K562 (cell line): Measurements from ENCODE around the gene ADAMTS7. TPM values are rescaled to one million over a fixed set of nuclear protein-coding genes. Genes with fewer than 3 reads are reported as not detected.

Experiments
- ATAC-seq: fragments of 200-7000 bp; cut with Tn5 transposase; 3 replicates; pipeline ENCODE4 v1.9.1; 2020; ENCODE audit warnings: moderate library complexity
- BruUV-seq: library from RNA; stranded (reverse); fragments of 400-500 nt; replicated peaks from 2 replicates; lab custom pipeline; 2021; lab: Mats Ljungman, UMichigan
- CTCF ChIA-PET: fragments of 300-600 bp; formaldehyde crosslinking; extraction: SDS; loops from one replicate; lab custom pipeline; 2021; ENCODE audit warnings: low intra/inter-chr PET ratio; lab: Yijun Ruan, JAX
- POLR2A ChIA-PET: fragments of 300-600, 350-650 bp; sonication (Branson Sonifier 250); formaldehyde crosslinking; extraction: SDS; loops from one replicate; lab custom pipeline; 2021; ENCODE audit warnings: antibody characterized with exemption, inconsistent platforms; lab: Yijun Ruan, JAX
- DNase-seq, 4 experiments: peaks; one replicate each; pipeline versions ENCODE4 v3.0.0 to v3.0.0-alpha.2; 2011 to 2018; ENCODE audit warnings: low spot score in 3 of 4, mixed read lengths in 3 of 4; ENCODE audit errors: extremely low read depth in 1 of 4
- FAIRE-seq: peaks from 2 replicates; lab custom pipeline; 2011; peaks lifted over from hg19 to GRCh38; lab: Jason Lieb, UNC
- H2AFZ ChIP-seq: 2 replicates; pipeline ENCODE4 v1.6.0; 2011; ENCODE audit warnings: low read depth, low read length, control low read depth, inconsistent platforms
- H3K27ac ChIP-seq: fragments of 200-600 bp; 3 replicates; pipeline ENCODE4 v1.8.0; 2011; ENCODE audit warnings: low read depth, mild to moderate bottlenecking, control low read depth, inconsistent platforms, low read length, moderate library complexity, mixed read lengths; ENCODE audit errors: extremely low read depth
- H3K27me3 ChIP-seq, 2 experiments: fragments of 300-600 bp in 1 of 2; 2 replicates in 1 of 2; 3 replicates in 1 of 2; pipeline versions ENCODE4 v1.6.0 to v1.8.0; 2011; ENCODE audit warnings: inconsistent platforms in 2 of 2, low read length in 2 of 2, mild to moderate bottlenecking in 1 of 2, mixed read lengths in 1 of 2, moderate library complexity in 1 of 2; ENCODE audit not compliant: control insufficient read depth in 2 of 2, insufficient read depth in 2 of 2
- H3K36me3 ChIP-seq: fragments of 300-600 bp; 3 replicates; pipeline ENCODE4 v1.8.0; 2011; ENCODE audit warnings: mild to moderate bottlenecking, low read length, inconsistent platforms; ENCODE audit not compliant: control insufficient read depth, insufficient read depth
- H3K4me1 ChIP-seq, 2 experiments: fragments of 200-600 bp in 1 of 2; replicated peaks in 1 of 2; 2 replicates in 1 of 2; 3 replicates in 1 of 2; pipeline versions ENCODE4 v1.5.1 to v1.8.0; 2011; ENCODE audit warnings: inconsistent platforms in 2 of 2, low read length in 2 of 2, mild to moderate bottlenecking in 1 of 2, mixed read lengths in 1 of 2, moderate library complexity in 1 of 2; ENCODE audit not compliant: control insufficient read depth in 2 of 2, insufficient read depth in 2 of 2
- H3K4me2 ChIP-seq: 2 replicates; pipeline ENCODE4 v1.6.1; 2011; ENCODE audit warnings: low read length, control low read depth, inconsistent platforms, mixed read lengths; ENCODE audit not compliant: insufficient read depth
- H3K4me3 ChIP-seq: fragments of 200-600 bp; sonication (generic), shearing (Covaris generic); 2 replicates; pipeline ENCODE4 v1.5.1; 2016; ENCODE audit warnings: control low read depth, inconsistent platforms
- H3K79me2 ChIP-seq: fragments of 200-600 bp; 3 replicates; pipeline ENCODE4 v1.8.0; 2011; ENCODE audit warnings: low read length, inconsistent platforms; ENCODE audit not compliant: control insufficient read depth, insufficient read depth
- H3K9ac ChIP-seq, 2 experiments: 2 replicates each; pipeline versions ENCODE4 v1.6.0 to v1.6.1; 2011; ENCODE audit warnings: low read depth in 2 of 2, low read length in 2 of 2, control low read depth in 1 of 2, inconsistent platforms in 1 of 2, mild to moderate bottlenecking in 1 of 2, mixed read lengths in 1 of 2; ENCODE audit not compliant: insufficient read depth in 1 of 2
- H3K9me1 ChIP-seq: one replicate; pipeline ENCODE4 v1.6.0; 2011; ENCODE audit warnings: inconsistent platforms, mild to moderate bottlenecking, low read length, moderate library complexity; ENCODE audit not compliant: control insufficient read depth, insufficient read depth
- H3K9me3 ChIP-seq: replicated peaks from 2 replicates; pipeline ENCODE4 v1.5.1; 2011; ENCODE audit warnings: low read depth, low read length, inconsistent platforms; ENCODE audit not compliant: control insufficient read depth, insufficient read depth
- H4K20me1 ChIP-seq: replicated peaks from 2 replicates; pipeline ENCODE4 v1.6.1; 2011; ENCODE audit warnings: low read length, inconsistent platforms, mixed read lengths; ENCODE audit not compliant: control insufficient read depth, insufficient read depth
- GATAD2A ChIP-seq: fragments of 450-650 bp; IDR thresholded peaks from 2 replicates; pipeline ENCODE4 v1.6.1; 2017
- HDAC1 ChIP-seq, 2 experiments: fragments of 450-650 bp; IDR thresholded peaks; 2 replicates each; pipeline ENCODE4 v1.6.1; 2016 to 2017; ENCODE audit warnings: inconsistent platforms in 1 of 2, mild to moderate bottlenecking in 1 of 2, moderate library complexity in 1 of 2
- HNRNPH1 ChIP-seq: fragments of 200-400 bp; formaldehyde crosslinking; optimal IDR thresholded peaks from 2 replicates; pipeline ENCODE3; 2017; ENCODE audit warnings: low read depth, mild to moderate bottlenecking, low read length, moderate library complexity
- ILK ChIP-seq: fragments of 450-650 bp; IDR thresholded peaks from 2 replicates; pipeline ENCODE4 v1.6.1; 2016; ENCODE audit warnings: missing genetic modification characterization, low read depth, mild to moderate bottlenecking, missing compliant biosample characterization, moderate library complexity, borderline replicate concordance
- MEF2D ChIP-seq: conservative IDR thresholded peaks from 2 replicates; pipeline ENCODE4 v1.6.1; 2016; ENCODE audit warnings: low read depth, missing genetic modification characterization, missing compliant biosample characterization
- WGBS: fragments of 100-300 bp; shearing (Covaris generic); methylation state at CpG from one replicate; pipeline ENCODE4 v1.1.6; 2016; ENCODE audit warnings: low coverage, mixed read lengths; ENCODE audit not compliant: insufficient coverage; ENCODE audit errors: missing lambda C conversion rate; 5-methylcytosine and 5-hydroxymethylcytosine counted together
- in situ Hi-C: fragments of 300-500 bp; cut with MboI; formaldehyde crosslinking; loops from 4 replicates; pipeline ENCODE4 v1.15.0; 2018; ENCODE audit warnings: inconsistent platforms, mixed read lengths
- intact Hi-C: fragments of 100-400 bp; cut with micrococcal nuclease; formaldehyde crosslinking; loops from 2 replicates; pipeline ENCODE4 v1.14.2; 2022
- polyA plus RNA-seq, 8 experiments: library from polyadenylated mRNA; depleted of rRNA in 4 of 8; stranded (reverse) in 5 of 8; unstranded in 3 of 8; fragments of >200 nt; fragmentation: Nextera tagmentation in 2 of 8; fragmentation: Illumina TruSeq in 1 of 8; extraction: Ambion mirVana in 2 of 8; extraction: Trizol in 1 of 8; gene quantifications; 2 replicates each; pipeline versions ENCODE4 v1.2.1 to v1.2.3, GENCODE V29; 2011 to 2014; ENCODE audit warnings: inconsistent platforms in 1 of 8, missing spikeins in 1 of 8
- total RNA-seq, 7 experiments: library from RNA; depleted of rRNA in 6 of 7; stranded (reverse); fragments of >200 nt in 6 of 7; fragmentation: Illumina TruSeq in 2 of 7; extraction: Trizol in 2 of 7; gene quantifications; 2 replicates each; pipeline versions ENCODE4 v1.2.1 to v1.2.3, GENCODE V29; 2011 to 2021; ENCODE audit warnings: low replicate concordance in 1 of 7
- TF ChIP-seq, protein P1 (sequence below): fragments of 450-650 bp; IDR thresholded peaks from 2 replicates; pipeline ENCODE4 v1.6.1; 2016

Gene ADAMTS7
- total and polyA plus RNA-seq, 9 of the 15 experiments (the other 6 are each of a cell fraction or from before 2014, with no cell fraction given), result 0.05 to 0.07 TPM; not detected in 7

DNA sequence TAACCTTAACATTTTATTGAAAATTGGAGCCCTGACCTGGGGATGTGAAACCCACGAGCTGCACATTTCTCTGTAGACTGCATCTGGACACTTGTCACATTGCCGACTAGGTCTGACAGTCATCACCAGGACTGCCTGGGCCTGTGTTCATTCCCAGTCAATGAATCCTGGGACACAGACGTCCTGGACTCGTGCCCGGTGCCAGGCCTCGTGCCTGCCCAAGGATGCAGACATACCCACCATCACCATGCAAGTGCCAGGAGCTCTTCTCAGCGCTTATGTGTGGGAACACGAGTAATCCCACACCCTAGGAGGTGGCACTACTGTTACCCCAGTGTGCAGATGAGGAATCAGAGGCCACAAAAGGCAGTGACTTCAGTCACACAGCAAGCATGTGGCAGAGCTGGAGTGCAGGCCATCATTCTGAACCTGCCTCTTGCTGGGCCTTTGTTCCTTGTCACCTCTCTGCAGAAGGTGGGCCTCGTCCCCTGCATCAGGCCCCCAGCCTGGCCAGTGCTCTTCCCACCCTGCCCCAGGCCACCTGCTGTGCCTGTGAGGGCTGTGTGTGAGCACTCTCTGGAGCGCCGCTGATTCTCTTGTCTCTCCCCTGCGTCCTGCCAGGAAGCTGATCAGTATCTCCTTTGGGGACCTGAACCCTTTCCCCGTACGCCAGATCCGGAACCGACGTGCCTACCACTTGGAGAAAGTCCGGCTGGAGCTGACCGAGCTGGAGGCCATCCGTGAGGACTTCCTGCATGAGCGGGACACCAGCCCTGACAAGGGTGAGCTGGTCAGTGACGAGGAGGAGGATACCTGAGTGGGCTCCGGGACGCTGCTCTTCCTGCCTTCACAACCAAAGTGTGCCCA lies 58.5 kb downstream of the ADAMTS7 start:
- no peak overlapping the region for H3K9ac ChIP-seq
- H3K9me1 ChIP-seq, result no peaks in the 10 kb centered on the region
- CTCF ChIA-PET, result no interaction called here
- H3K4me3 ChIP-seq, result no peak overlapping the region
- H4K20me1 ChIP-seq, result no peaks in the 10 kb centered on the region
- H3K27ac ChIP-seq, result no peak overlapping the region
- no TSS peak for BruUV-seq
- DNase-seq, result no peak
- ATAC-seq, result no peak
- no peaks in the 10 kb centered on the region for H3K36me3 ChIP-seq
- POLR2A ChIA-PET, result interaction anchor here (0.6 kb wide), 2 partner anchors 302 to 314 kb away, joined by 3 to 4 read pairs; no protein-coding TSS in a partner anchor
- no peaks in the 10 kb centered on the region for H3K9me3 ChIP-seq
- in situ Hi-C loops (no loop called here), intact Hi-C loops (loop anchor here (5.0 to 10.0 kb wide), 3 partner anchors 55 to 252 kb away; no protein-coding TSS in a partner anchor)
- WGBS, result 7% methylated on average over 12 of the region's 24 CpGs
- no peaks in the 10 kb centered on the region for H3K79me2 ChIP-seq
- no peak for FAIRE-seq
- TF ChIP-seq HDAC1 (IDR thresholded peaks at IDR 0.05) (no peak), MEF2D (tag) (no peak), GATAD2A (no peak), ILK (tag) (no peak), HNRNPH1 (no peak)
- TF ChIP-seq, protein P1, sequence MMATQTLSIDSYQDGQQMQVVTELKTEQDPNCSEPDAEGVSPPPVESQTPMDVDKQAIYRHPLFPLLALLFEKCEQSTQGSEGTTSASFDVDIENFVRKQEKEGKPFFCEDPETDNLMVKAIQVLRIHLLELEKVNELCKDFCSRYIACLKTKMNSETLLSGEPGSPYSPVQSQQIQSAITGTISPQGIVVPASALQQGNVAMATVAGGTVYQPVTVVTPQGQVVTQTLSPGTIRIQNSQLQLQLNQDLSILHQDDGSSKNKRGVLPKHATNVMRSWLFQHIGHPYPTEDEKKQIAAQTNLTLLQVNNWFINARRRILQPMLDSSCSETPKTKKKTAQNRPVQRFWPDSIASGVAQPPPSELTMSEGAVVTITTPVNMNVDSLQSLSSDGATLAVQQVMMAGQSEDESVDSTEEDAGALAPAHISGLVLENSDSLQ, result no peak
- peaks cover 0 to 13% of the 10 kb centered on the region in 2 experiments; a peak in 2 of 5 replicates for H3K27me3 ChIP-seq
- peaks cover 0 to 19% of the 10 kb centered on the region in 2 experiments; a peak in 2 of 5 replicates for H3K4me1 ChIP-seq
- no peak overlapping the region for H3K4me2 ChIP-seq
- H2AFZ ChIP-seq, result no peak overlapping the region
